ENCODE results near the gene PTK7. TPM values are rescaled to one million over a fixed set of nuclear protein-coding genes. Genes with fewer than 3 reads are reported as not detected.

Gene PTK7
- total RNA-seq, 5 donors from 2014 or later (not counting 1 experiment from before 2014, with no cell fraction given): 0.56 to 11.3 (median 1.6) TPM

DNA sequence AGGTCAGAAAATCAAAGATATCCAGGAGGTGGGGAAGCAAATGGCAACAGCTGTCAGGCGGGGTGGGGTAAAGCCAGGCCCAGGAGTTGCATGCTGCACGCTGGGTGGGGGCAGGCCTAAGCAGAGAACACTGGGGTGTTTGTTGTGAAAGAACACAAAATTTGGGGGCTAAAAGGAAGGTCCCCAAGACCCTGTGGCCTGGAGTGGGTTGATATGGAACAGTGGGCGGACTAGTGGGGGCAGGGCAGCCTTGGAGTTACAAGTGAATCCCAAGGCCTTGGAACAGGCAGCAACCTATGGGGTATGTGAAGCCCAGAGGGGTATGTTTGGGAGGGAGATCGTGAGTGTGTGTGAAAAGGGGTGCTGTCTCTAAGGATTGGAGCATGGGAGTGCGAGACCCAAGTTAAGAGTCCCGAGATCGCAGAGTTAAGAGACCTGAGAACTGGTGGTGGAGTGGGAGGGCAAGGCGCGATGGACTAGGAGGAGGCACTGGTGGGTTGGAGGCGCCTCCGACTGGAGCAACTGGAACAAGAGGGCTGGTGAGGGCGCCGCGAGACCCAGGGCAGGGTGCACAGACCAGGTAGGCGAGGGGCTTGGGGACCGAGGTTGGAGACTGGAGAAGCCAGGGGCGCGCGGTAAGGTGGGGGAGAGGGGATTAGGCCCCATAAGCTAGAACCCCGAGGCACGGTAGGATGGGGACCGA, 23.1 kb upstream of the PTK7 start:
- 17% methylated on average over 22 of the region's 22 CpGs for WGBS (ENCODE audit: insufficient coverage)
- Mint-ChIP-seq H3K36me3 (peaks cover 25% of the 10 kb centered on the region), H3K27me3 (no peaks in the 10 kb centered on the region), H3K9me3 (no peaks in the 10 kb centered on the region), H3K27ac (peak overlapping the region; percentile 93 to 95), H3K4me1 (peaks cover 40 to 46% (median 45%) of the 10 kb centered on the region in 3 donors), H3K4me3 (peak overlapping the region; percentile 87 to 94 (median 93))
- CTCF ChIA-PET: interaction anchor here (0.6 to 1.8 kb wide), 4 partner anchors 30 to 109 kb away, joined by 3 to 11 read pairs (median 4); partner anchors contain the start of gene RRP36 (in 1 of the 2)
- ATAC-seq (replicated peaks in 1 of 4) (peak; percentile 17 to 29 (median 21)), DNase-seq (peak in 6 of 35 experiments; percentile 3 to 37 (median 14))
- peaks cover 0 to 36% of the 10 kb centered on the region in 2 experiments for H3K4me1 ChIP-seq (ENCODE audit: control insufficient read depth in 1 of 2, extremely low read depth in 1 of 2, insufficient read depth in 2 of 2, low read length in 2 of 2)
- H3K9me3 ChIP-seq: no peaks in the 10 kb centered on the region
- peaks cover 4 to 43% of the 10 kb centered on the region in 2 donors for H3K36me3 ChIP-seq (ENCODE audit: control insufficient read depth in 2 of 2, extremely low read depth in 1 of 2, insufficient read depth in 1 of 2, low read length in 1 of 2)
- H3K27ac ChIP-seq (ENCODE audit: low read length): peak overlapping the region; percentile 78
- H3K4me3 ChIP-seq (ENCODE audit: control insufficient read depth in 1 of 2, extremely low read depth in 1 of 2, low read length in 1 of 2): peak overlapping the region; percentile 73 to 87
- H3K27me3 ChIP-seq (replicated peaks in 1 of 2; ENCODE audit: control insufficient read depth in 2 of 2, extremely low read depth in 1 of 2, insufficient read depth in 2 of 2, low read length in 1 of 2): no peaks in the 10 kb centered on the region
- POLR2A ChIA-PET: interaction anchor here (0.6 to 1.2 kb wide), 3 partner anchors 34 to 952 kb away, joined by 3 to 5 read pairs (median 3); partner anchors contain the start of gene KLHDC3 (in 1 of the 2)

DNA sequence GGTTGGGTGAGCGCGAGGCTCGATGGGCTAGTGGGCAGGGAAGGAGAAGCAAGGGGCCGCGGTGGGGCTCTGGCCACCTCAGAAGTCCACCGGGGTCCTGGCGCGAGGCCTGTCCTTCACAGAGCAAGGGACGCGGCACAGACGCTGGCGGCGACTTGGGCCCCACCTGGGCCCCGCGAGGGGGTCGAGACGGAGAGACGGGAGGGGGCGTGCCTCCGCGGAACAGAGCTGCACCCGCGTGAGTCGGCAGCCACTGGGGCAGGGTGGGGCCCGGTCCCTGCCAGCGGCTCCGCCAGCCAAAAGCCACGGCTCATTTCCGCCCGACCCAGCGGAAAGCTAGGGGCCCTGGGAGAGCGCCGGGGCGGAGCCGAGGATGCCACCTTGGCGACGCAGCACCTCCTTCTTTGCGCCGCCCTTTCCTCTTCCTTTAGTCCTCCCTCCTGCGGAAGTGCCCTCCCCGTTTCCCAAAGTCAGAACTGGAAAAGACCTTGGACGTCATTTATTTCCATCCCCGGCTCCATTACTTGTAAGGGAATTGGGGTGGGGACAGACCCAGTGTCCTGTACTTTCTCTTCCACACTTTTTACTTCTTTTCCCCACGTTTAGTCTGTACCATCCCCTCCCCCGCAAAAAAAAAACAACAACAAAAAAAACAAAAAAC, 22.4 kb upstream of the PTK7 start, which contains the start of gene CUL7:
CUL7 (minus strand) TSS at position 307 of the 661 bp plus-strand sequence. CDS start 1,063 bp downstream, outside the sequence.
- Histone ChIP-seq H3K9me3 (no peaks in the 10 kb centered on the region), H3K27me3 (replicated peaks in 1 of 2; ENCODE audit: control insufficient read depth in 2 of 2, extremely low read depth in 1 of 2, insufficient read depth in 2 of 2, low read length in 1 of 2) (no peaks in the 10 kb centered on the region), H3K4me1 (ENCODE audit: control insufficient read depth in 1 of 2, extremely low read depth in 1 of 2, insufficient read depth in 2 of 2, low read length in 2 of 2) (peaks cover 5 to 43% of the 10 kb centered on the region in 2 experiments), H3K36me3 (ENCODE audit: control insufficient read depth in 2 of 2, extremely low read depth in 1 of 2, insufficient read depth in 1 of 2, low read length in 1 of 2) (peaks cover 4 to 41% of the 10 kb centered on the region in 2 donors), H3K4me3 (ENCODE audit: control insufficient read depth in 1 of 2, extremely low read depth in 1 of 2, low read length in 1 of 2) (peak within 1 kb of the TSS; percentile 73 to 87), H3K27ac (ENCODE audit: low read length) (peak within 1 kb of the TSS; percentile 78)
- Mint-ChIP-seq H3K9me3 (no peaks in the 10 kb centered on the region), H3K27me3 (no peaks in the 10 kb centered on the region), H3K36me3 (peaks cover 25% of the 10 kb centered on the region), H3K4me3 (peak within 1 kb of the TSS; percentile 87 to 94 (median 93)), H3K4me1 (peaks cover 47 to 52% (median 52%) of the 10 kb centered on the region in 3 donors), H3K27ac (peak within 1 kb of the TSS; percentile 93 to 95)
- CTCF ChIA-PET: interaction anchor here (0.6 to 1.8 kb wide), 5 partner anchors 31 to 442 kb away, joined by 3 to 11 read pairs (median 3); partner anchors contain the start of genes KLHDC3 (in 1 of the 2) and RRP36 (in 1 of the 2)
- 2% methylated on average over 34 of the region's 45 CpGs for WGBS (ENCODE audit: insufficient coverage)
- DNase-seq (peak; percentile 76 to 93 (median 86)), ATAC-seq (replicated peaks in 1 of 4) (peak; percentile 99)
- POLR2A ChIA-PET: interaction anchor here (0.6 to 1.2 kb wide), 7 partner anchors 11 to 1162 kb away, joined by 3 to 5 read pairs (median 3); partner anchors contain the start of genes KLHDC3 (in 2 of the 2) and MEA1 (in 1 of the 2)

DNA sequence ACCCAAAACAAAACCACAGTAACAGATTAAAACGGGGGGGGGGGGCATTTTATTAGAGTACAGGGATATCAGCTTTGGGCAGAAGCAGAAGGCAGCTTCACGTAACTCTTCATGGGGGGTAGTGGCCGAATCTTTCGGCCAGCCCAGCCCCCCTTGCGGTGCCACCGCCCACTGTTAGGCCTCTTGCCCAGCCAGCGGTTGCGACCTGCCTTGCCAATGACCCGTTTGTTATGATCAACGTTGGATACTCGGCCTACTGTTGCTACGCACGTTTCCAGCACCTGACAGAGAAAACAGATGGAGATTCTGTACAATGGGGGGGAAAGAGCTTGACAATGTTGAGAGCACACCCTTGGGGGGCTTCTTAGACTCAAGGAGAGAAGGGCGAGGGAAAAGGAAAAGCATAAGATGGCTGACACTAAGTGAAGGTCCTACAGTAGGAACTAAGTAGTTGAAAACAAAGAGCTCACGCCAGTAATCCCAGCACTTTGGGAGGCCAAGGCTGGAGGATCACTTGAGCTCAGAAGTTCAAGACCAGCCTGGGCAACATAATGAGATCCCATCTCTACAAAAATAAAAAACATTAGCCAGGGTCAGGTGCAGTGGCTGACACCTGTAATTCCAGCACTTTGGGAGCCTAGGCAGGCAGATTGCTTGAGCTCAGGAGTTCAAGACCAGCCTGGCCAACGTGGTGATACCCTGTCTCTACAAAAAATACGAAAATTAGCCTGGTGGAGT, 21.7 kb upstream of the PTK7 start:
- Mint-ChIP-seq H3K27ac (peak overlapping the region; percentile 93 to 95), H3K27me3 (no peaks in the 10 kb centered on the region), H3K9me3 (no peaks in the 10 kb centered on the region), H3K36me3 (peaks cover 21% of the 10 kb centered on the region), H3K4me1 (peaks cover 54 to 59% (median 59%) of the 10 kb centered on the region in 3 donors), H3K4me3 (peak overlapping the region; percentile 87 to 94 (median 93))
- WGBS (ENCODE audit: insufficient coverage): 87% methylated on average over 13 of the region's 17 CpGs
- POLR2A ChIA-PET: interaction anchor here (0.6 to 1.2 kb wide), 9 partner anchors 11 to 1162 kb away, joined by 3 to 5 read pairs (median 3); partner anchors contain the start of genes KLHDC3 (in 2 of the 2) and MEA1 (in 1 of the 2)
- Histone ChIP-seq H3K9me3 (no peaks in the 10 kb centered on the region), H3K4me3 (ENCODE audit: control insufficient read depth in 1 of 2, extremely low read depth in 1 of 2, low read length in 1 of 2) (peak overlapping the region; percentile 52 to 87), H3K27ac (ENCODE audit: low read length) (peak overlapping the region; percentile 78), H3K36me3 (ENCODE audit: control insufficient read depth in 2 of 2, extremely low read depth in 1 of 2, insufficient read depth in 1 of 2, low read length in 1 of 2) (peaks cover under 1 to 36% of the 10 kb centered on the region in 2 donors), H3K4me1 (ENCODE audit: control insufficient read depth in 1 of 2, extremely low read depth in 1 of 2, insufficient read depth in 2 of 2, low read length in 2 of 2) (peaks cover 8 to 46% of the 10 kb centered on the region in 2 experiments), H3K27me3 (replicated peaks in 1 of 2; ENCODE audit: control insufficient read depth in 2 of 2, extremely low read depth in 1 of 2, insufficient read depth in 2 of 2, low read length in 1 of 2) (no peaks in the 10 kb centered on the region)
- no peak for DNase-seq
- CTCF ChIA-PET: interaction anchor here (0.6 to 1.8 kb wide), 6 partner anchors 26 to 443 kb away, joined by 3 to 11 read pairs (median 4); partner anchors contain the start of genes CNPY3 (in 1 of the 2), KLHDC3 (in 1 of the 2) and RRP36 (in 1 of the 2)
- no peak for ATAC-seq (replicated peaks in 1 of 4)

DNA sequence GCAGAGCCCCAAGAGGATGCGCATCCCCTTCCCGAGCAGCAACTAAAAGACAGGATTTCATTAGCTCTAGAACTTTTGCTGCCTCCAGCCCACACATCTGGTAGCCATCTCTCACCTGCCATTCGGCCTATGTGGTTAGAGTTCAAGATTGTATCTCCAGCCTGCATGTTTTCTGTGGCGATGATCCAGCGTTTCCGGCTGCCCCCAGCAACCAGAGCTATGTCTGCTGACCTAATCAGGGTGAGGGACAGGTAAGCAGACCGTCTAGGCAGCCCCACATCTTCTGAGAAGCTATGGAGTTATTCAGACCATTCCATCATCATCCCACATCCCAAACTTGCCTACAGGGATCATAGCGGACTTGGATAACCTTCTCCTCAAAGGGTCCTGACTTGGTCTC, 20.1 kb upstream of the PTK7 start:
- Mint-ChIP-seq H3K36me3 (peaks cover 15% of the 10 kb centered on the region), H3K4me1 (peaks cover 65 to 68% (median 66%) of the 10 kb centered on the region in 3 donors), H3K9me3 (no peaks in the 10 kb centered on the region), H3K27ac (peak overlapping the region in 1 of 2 donors; percentile 25), H3K4me3 (peak overlapping the region in 2 of 3 donors; percentile 10 to 17), H3K27me3 (no peaks in the 10 kb centered on the region)
- ChIA-PET POLR2A (interaction anchor here in 1 of 2 donors (0.6 kb wide), 2 partner anchors 35 to 1385 kb away, joined by 6 to 7 read pairs; no protein-coding TSS in a partner anchor), CTCF (no interaction called here)
- Histone ChIP-seq H3K36me3 (ENCODE audit: control insufficient read depth in 2 of 2, extremely low read depth in 1 of 2, insufficient read depth in 1 of 2, low read length in 1 of 2) (peaks cover 0 to 27% of the 10 kb centered on the region in 2 donors), H3K27me3 (replicated peaks in 1 of 2; ENCODE audit: control insufficient read depth in 2 of 2, extremely low read depth in 1 of 2, insufficient read depth in 2 of 2, low read length in 1 of 2) (no peaks in the 10 kb centered on the region), H3K27ac (ENCODE audit: low read length) (no peak overlapping the region), H3K4me1 (ENCODE audit: control insufficient read depth in 1 of 2, extremely low read depth in 1 of 2, insufficient read depth in 2 of 2, low read length in 2 of 2) (peaks cover 15 to 51% of the 10 kb centered on the region in 2 experiments), H3K9me3 (no peaks in the 10 kb centered on the region), H3K4me3 (ENCODE audit: control insufficient read depth in 1 of 2, extremely low read depth in 1 of 2, low read length in 1 of 2) (no peak overlapping the region)
- 87% methylated on average over 7 of the region's 8 CpGs for WGBS (ENCODE audit: insufficient coverage)
- ATAC-seq (replicated peaks in 1 of 4): no peak
- DNase-seq: no peak

DNA sequence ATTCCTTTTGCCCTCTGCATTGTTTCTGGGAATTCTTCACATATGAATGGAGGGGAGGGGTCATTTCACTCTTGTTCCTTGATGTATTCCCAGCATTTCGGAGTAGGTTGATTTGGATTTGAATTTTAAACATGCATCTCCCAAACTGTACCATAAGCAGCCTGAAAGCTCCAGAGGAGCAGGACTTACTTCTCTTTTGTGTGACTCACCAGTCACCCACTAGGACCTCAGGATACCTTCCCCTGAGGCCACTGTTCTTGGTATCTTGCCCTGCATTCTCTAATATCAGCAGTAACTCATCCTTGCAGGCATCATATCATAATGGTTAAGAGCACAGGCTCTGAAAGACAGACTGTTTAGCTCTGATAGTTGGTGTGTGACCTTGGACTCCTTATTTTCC, 17.6 kb upstream of the PTK7 start:
- Mint-ChIP-seq H3K27me3 (no peaks in the 10 kb centered on the region), H3K4me3 (peak overlapping the region; percentile 93 to 96 (median 94)), H3K4me1 (peaks cover 47 to 61% (median 52%) of the 10 kb centered on the region in 3 donors), H3K27ac (peak overlapping the region; percentile 97 to 100), H3K36me3 (peaks cover 22% of the 10 kb centered on the region), H3K9me3 (no peaks in the 10 kb centered on the region)
- ChIA-PET POLR2A (interaction anchor here in 1 of 2 donors (1.1 kb wide), 1 partner anchor 130 kb away, joined by 7 read pairs; the partner anchor contains the start of gene CNPY3), CTCF (interaction anchor here in 1 of 2 donors (0.9 to 1.4 kb wide), 3 partner anchors 44 to 79 kb away, joined by 3 to 7 read pairs (median 4); partner anchors contain the start of genes KLHDC3, MEA1, PEX6 and PPP2R5D)
- no peak for DNase-seq
- peaks cover 15 to 31% of the 10 kb centered on the region in 2 experiments for H3K4me1 ChIP-seq (ENCODE audit: control insufficient read depth in 1 of 2, extremely low read depth in 1 of 2, insufficient read depth in 2 of 2, low read length in 2 of 2)
- peak overlapping the region; percentile 97 to 98 for H3K4me3 ChIP-seq (ENCODE audit: control insufficient read depth in 1 of 2, extremely low read depth in 1 of 2, low read length in 1 of 2)
- ATAC-seq (replicated peaks in 1 of 4): no peak
- no peaks in the 10 kb centered on the region for H3K27me3 ChIP-seq (replicated peaks in 1 of 2; ENCODE audit: control insufficient read depth in 2 of 2, extremely low read depth in 1 of 2, insufficient read depth in 2 of 2, low read length in 1 of 2)
- no peaks in the 10 kb centered on the region for H3K9me3 ChIP-seq
- H3K36me3 ChIP-seq (ENCODE audit: control insufficient read depth in 2 of 2, extremely low read depth in 1 of 2, insufficient read depth in 1 of 2, low read length in 1 of 2): peaks cover 0 to 35% of the 10 kb centered on the region in 2 donors
- no CpG with 5 or more reads among the region's 1 CpG for WGBS (ENCODE audit: insufficient coverage)
- H3K27ac ChIP-seq (ENCODE audit: low read length): peak overlapping the region; percentile 78

Data from T-cell (primary cell).